ENCODE results near the gene RASAL1. TPM values are rescaled to one million over a fixed set of nuclear protein-coding genes. Genes with fewer than 3 reads are reported as not detected.

Gene RASAL1
- total RNA-seq, 2 experiments from 2014 or later = 0.20 to 0.40 TPM

DNA sequence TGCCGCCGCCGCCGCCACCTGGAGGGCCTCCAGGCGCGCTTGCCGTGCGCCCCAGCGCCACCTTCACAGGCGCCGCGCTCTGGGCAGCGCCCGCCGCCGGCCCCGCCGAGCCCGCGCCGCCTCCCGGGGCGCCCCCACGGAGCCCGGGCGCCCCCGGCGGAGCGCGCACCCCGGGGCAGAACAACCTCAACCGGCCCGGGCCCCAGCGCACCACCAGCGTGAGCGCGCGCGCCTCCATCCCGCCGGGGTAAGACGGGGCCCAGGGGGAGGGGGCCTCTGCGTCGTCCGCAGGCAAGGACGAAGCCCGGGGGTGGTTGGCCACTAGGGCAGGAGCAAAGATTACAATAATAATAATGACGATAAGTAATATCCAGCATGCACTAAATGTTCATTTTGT, 57.7 kb downstream of the RASAL1 start:
- H3K27ac Mint-ChIP-seq = no peak overlapping the region
- DNase-seq = no peak
- CTCF ChIA-PET = interaction anchor here (0.9 kb wide), 1 partner anchor 11 kb away, joined by 3 read pairs; no protein-coding TSS in a partner anchor
- H3K27me3 Mint-ChIP-seq = no peaks in the 10 kb centered on the region
- H3K4me1 Mint-ChIP-seq = peaks cover 13% of the 10 kb centered on the region
- H3K4me3 Mint-ChIP-seq = no peak overlapping the region
- no peaks in the 10 kb centered on the region for H3K36me3 Mint-ChIP-seq (ENCODE audit: low read depth)
- H3K9me3 Mint-ChIP-seq = no peaks in the 10 kb centered on the region
- POLR2A ChIA-PET = no interaction called here

DNA sequence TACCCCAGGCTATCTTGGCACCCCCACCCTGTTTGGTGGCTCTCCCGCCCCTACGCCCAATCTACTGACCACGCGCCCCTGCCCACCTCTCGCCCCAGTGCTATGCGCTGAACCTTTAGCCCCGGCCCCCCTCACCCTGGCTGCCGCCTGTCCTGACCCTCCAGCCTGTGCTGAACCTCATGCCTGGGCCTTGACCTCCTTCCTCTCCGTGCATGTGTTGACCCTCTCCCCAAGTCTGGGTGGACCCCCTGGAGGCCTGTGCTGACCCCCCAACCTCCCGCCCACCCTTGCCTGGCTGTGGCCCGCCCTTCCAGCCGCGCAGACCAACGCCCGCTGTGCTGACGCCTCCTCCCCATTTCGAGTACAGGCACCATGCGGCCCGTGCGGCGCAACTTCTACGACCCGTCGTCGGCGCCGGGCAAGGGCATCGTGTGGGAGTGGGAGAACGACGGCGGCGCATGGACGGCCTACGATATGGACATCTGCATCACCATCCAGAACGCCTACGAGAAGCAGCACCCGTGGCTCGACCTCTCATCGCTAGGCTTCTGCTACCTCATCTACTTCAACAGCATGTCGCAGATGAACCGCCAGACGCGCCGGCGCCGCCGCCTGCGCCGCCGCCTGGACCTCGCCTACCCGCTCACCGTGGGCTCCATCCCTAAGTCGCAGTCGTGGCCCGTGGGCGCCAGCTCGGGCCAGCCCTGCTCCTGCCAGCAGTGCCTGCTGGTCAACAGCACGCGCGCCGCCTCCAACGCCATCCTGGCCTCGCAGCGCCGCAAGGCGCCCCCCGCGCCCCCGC, 58.3 kb downstream of the RASAL1 start:
- H3K9me3 Mint-ChIP-seq = no peaks in the 10 kb centered on the region
- H3K27ac Mint-ChIP-seq = no peak overlapping the region
- POLR2A ChIA-PET = no interaction called here
- no peak overlapping the region for H3K4me3 Mint-ChIP-seq
- no peaks in the 10 kb centered on the region for H3K27me3 Mint-ChIP-seq
- CTCF ChIA-PET = interaction anchor here (0.9 kb wide), 1 partner anchor 12 kb away, joined by 3 read pairs; no protein-coding TSS in a partner anchor
- peaks cover 13% of the 10 kb centered on the region for H3K4me1 Mint-ChIP-seq
- no peak for DNase-seq
- H3K36me3 Mint-ChIP-seq (ENCODE audit: low read depth) = no peaks in the 10 kb centered on the region

DNA sequence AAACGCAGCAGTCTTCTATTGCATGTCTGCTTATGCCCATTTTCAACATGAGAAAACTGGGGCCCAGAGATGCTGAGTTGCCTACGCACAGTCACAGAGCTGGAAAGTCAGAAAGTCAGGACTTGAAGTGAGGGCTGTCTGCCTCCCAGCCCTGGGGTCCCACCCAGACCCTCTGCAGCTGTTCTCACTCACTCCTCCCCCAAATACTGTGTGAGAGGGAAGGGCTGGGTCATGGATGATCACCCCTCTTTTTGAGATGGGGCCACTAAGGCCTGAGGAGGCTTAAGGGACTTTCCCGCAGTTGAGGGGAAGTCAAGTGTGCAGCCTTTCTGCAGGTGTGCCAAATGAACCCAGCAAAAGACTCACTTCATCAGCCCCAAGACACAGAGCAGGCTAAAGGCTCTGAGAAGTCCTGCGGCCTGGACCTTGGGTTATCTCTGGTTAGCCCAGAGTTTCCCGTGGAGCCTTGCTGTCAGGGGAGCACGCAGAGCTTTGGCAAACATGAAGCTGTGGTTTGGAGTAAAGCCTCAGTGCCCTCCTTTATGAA, 60.4 kb downstream of the RASAL1 start:
- Mint-ChIP-seq H3K4me3 (no peak overlapping the region), H3K27me3 (no peaks in the 10 kb centered on the region), H3K4me1 (peaks cover 21% of the 10 kb centered on the region), H3K36me3 (ENCODE audit: low read depth) (no peaks in the 10 kb centered on the region), H3K9me3 (no peaks in the 10 kb centered on the region), H3K27ac (no peak overlapping the region)
- ChIA-PET CTCF (interaction anchor here (0.6 kb wide), 1 partner anchor 173 kb away, joined by 4 read pairs; no protein-coding TSS in a partner anchor), POLR2A (no interaction called here)
- no peak for DNase-seq

DNA sequence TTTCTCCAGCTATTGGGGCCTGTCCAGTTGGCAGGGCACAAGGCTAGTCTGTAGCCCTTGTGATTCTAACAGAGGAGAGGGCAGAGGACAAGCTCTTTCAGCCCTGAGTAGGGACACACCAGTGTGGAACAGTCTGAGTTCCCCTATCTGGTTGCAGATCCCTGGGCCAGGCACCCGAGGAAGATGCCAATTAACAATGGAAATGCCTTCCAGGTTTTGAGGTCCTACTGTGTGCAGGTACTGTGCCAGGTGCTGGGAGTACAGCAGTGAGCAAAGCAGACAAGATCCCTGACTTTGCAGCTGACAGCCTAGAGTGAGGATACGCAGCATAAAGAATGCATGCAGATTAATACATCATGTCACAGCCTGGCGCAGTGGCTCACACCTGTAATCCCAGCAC, 62.0 kb downstream of the RASAL1 start:
- ChIA-PET CTCF (interaction anchor here (1.2 kb wide), 1 partner anchor 24 kb away, joined by 3 read pairs; no protein-coding TSS in a partner anchor), POLR2A (no interaction called here)
- Mint-ChIP-seq H3K27ac (no peak overlapping the region), H3K4me1 (peaks cover 26% of the 10 kb centered on the region), H3K9me3 (no peaks in the 10 kb centered on the region), H3K4me3 (no peak overlapping the region), H3K27me3 (no peaks in the 10 kb centered on the region), H3K36me3 (ENCODE audit: low read depth) (no peaks in the 10 kb centered on the region)
- no peak for DNase-seq

DNA sequence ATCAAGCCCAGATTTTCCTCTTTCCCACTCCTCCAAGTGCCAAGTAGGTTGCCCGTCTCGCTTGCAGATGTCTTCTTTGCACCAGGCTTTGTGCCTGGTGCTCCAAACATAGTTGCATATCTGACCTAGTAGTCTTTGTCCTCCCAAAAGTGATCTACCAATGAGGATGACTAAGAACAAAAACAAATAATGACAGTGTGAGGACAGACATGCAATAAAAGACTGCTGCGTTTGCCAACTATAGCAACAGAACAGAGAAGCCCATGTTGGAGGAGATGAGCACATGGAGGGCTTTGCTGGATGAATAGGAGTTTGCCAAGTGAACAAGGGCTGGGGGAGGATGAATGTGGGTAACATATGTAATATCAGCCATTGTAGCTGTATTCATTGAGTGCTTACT, 63.4 kb downstream of the RASAL1 start:
- POLR2A ChIA-PET = no interaction called here
- no peaks in the 10 kb centered on the region for H3K27me3 Mint-ChIP-seq
- H3K9me3 Mint-ChIP-seq = no peaks in the 10 kb centered on the region
- CTCF ChIA-PET = no interaction called here
- no peak overlapping the region for H3K27ac Mint-ChIP-seq
- DNase-seq = no peak
- H3K4me3 Mint-ChIP-seq = no peak overlapping the region
- H3K4me1 Mint-ChIP-seq = peaks cover 24% of the 10 kb centered on the region
- H3K36me3 Mint-ChIP-seq (ENCODE audit: low read depth) = no peaks in the 10 kb centered on the region

DNA sequence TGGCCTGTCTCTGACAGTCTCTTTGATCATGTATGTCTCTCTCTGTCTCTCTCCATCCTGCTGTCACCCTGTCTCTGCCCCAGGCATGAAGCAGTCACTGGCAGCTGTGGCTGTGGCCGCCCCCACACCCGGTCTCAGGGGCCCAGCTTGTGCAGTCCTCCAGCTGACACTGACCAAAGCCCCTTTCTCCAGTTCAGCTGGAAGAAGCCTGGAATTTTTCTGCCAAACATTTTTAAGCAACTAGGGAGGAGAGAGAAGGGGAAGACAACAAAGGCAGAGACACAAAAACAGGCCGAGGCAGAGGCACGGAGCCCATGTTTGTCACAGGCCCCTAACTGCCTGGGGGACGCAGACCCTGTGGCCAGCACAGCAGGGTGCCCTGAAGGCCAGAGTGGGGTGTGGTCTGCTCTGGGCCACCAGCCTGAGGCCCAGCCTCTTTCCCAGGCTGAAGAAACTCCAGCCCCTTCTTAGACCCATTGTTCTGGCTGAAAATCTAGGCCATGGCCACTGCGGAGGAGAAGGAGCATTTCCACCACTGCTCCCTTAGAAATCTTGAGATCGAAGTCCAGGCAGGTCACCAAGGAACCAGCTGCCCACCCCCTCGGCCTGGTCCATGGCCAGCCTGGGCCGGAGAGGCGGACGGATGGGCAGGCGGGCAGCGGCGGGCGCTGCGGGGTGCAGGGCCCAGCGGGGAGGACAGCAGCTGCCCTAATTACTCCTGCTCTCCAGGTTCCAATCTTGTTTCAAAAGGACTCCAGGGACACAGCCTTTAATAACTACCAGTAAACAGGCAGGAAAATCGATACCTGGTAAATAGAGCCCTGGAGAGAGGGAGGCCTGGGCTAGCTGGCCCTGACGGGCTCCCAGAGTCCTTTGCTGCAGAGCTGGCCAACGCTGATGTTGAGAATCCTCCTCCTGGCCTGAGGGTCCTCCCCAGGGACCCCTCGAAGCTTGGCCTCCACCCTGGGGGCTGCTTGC, 64.1 kb downstream of the RASAL1 start:
- CTCF ChIA-PET = interaction anchor here (1.4 kb wide), 1 partner anchor 100 kb away, joined by 4 read pairs; no protein-coding TSS in a partner anchor
- Mint-ChIP-seq H3K4me3 (no peak overlapping the region), H3K27ac (peak overlapping the region; percentile 27), H3K27me3 (no peaks in the 10 kb centered on the region), H3K36me3 (ENCODE audit: low read depth) (no peaks in the 10 kb centered on the region), H3K9me3 (no peaks in the 10 kb centered on the region), H3K4me1 (peaks cover 24% of the 10 kb centered on the region)
- POLR2A ChIA-PET = interaction anchor here (0.5 kb wide), 1 partner anchor 58 kb away, joined by 5 read pairs; no protein-coding TSS in a partner anchor
- DNase-seq = no peak

DNA sequence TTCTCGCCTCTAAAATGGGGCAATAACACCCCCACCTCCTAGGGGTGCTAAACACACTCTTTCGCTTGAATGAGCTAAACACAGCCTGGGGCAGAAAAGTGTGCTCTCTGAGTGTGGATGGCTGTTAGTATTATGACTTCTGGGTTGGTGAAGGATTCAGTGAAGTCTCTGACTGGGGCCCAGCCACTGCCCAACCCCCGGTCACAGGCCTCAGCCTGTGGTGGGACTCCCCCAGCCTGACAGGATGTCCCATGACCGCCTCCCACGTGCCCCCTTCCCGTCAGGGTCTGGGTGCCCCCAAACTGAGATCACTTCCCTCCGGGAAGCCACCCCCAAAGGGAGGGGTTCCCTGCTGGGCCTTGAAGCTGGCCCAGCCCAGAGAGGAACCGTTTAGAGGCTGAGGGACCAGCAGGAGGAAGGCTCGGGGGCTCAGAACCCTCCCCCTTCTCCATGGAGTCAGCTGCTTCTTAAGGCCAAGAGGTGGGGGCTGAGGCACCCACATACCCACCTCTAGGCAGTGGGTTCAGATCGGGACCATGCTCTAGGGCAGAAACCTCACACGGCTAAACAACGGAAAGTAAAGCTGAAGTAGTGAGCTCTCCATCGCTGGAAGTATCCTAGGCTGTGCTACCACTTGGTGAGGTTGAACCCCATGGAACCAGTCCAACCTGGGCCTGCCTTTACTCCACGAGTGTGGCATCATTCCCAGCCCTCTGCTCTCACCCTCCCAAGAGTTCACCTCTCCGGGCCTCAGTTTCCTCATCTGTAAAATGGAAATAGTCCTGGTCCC, 65.2 kb downstream of the RASAL1 start:
- Mint-ChIP-seq H3K4me3 (no peak overlapping the region), H3K4me1 (peaks cover 18% of the 10 kb centered on the region), H3K27ac (no peak overlapping the region), H3K36me3 (ENCODE audit: low read depth) (no peaks in the 10 kb centered on the region), H3K27me3 (no peaks in the 10 kb centered on the region), H3K9me3 (no peaks in the 10 kb centered on the region)
- ChIA-PET CTCF (interaction anchor here (0.9 to 1.4 kb wide), 2 partner anchors 21 to 101 kb away, joined by 3 to 4 read pairs; no protein-coding TSS in a partner anchor), POLR2A (no interaction called here)
- no peak for DNase-seq

GRCh38 chr12:113069751-113070116, 65.8 kb downstream of the RASAL1 start:
- Mint-ChIP-seq H3K36me3 (ENCODE audit: low read depth) (no peaks in the 10 kb centered on the region), H3K4me3 (no peak overlapping the region), H3K9me3 (no peaks in the 10 kb centered on the region), H3K27me3 (no peaks in the 10 kb centered on the region), H3K27ac (no peak overlapping the region), H3K4me1 (peaks cover 16% of the 10 kb centered on the region)
- ChIA-PET CTCF (interaction anchor here (0.6 to 1.4 kb wide), 3 partner anchors 10 to 101 kb away, joined by 3 to 4 read pairs (median 3); no protein-coding TSS in a partner anchor), POLR2A (no interaction called here)
- no peak for DNase-seq

- ChIA-PET CTCF (interaction anchor here (0.6 kb wide), 1 partner anchor 10 kb away, joined by 3 read pairs; no protein-coding TSS in a partner anchor), POLR2A (no interaction called here)
- Mint-ChIP-seq H3K27ac (no peak overlapping the region), H3K9me3 (no peaks in the 10 kb centered on the region), H3K4me1 (peaks cover 13% of the 10 kb centered on the region), H3K36me3 (ENCODE audit: low read depth) (no peaks in the 10 kb centered on the region), H3K4me3 (no peak overlapping the region), H3K27me3 (no peaks in the 10 kb centered on the region)
- no peak for DNase-seq
Measured at GRCh38 chr12:113069149-113069548, 66.4 kb downstream of the RASAL1 start.

DNA sequence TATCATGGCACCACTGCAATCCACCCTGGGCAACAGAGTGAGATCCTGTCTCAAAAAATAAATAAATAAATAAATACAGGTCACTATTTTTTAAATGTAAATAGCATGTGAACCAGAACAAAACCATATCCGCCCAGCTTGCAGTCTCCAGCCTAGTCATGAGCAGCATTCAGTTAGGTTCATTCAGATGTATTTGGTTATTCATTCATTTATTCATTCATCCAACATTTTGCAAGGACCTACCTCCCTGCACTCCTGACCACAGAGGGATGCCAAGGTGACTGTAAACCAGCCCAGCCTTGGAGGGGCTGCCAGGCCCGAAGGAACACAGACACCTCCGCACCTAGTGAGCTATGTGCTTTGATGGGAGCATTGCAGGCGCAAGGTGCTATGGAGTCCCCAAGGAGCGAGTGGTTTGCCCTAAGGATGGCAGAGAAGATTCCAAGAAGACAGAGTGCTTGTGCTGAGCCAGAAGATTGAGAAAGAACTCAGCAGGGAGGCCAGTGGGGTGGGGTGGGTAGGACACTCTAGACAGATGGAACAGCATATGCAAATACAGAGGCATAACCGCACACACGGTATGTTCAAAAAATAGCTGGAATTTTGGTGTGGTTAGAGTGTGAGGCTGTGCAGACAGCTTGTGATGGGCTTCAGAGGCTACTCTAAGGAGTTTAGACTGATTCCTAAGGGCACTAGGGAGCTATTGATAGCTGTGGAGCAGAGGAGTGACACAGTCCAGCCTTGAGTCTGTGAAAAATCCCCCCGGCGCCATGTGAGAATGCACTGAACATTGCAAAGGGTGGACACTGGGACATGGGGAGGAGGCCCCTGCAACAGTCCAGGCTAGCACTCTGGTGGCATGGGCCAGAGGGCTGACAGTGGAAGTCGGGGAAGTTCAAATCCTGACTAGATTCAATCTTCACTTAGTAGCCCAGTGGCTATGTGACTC, 67.3 kb downstream of the RASAL1 start:
- no peak overlapping the region for H3K27ac Mint-ChIP-seq
- ChIA-PET POLR2A (no interaction called here), CTCF (interaction anchor here (0.7 to 1.2 kb wide), 3 partner anchors 10 to 76 kb away, joined by 3 to 4 read pairs (median 3); no protein-coding TSS in a partner anchor)
- H3K9me3 Mint-ChIP-seq = no peaks in the 10 kb centered on the region
- peaks cover 13% of the 10 kb centered on the region for H3K4me1 Mint-ChIP-seq
- H3K27me3 Mint-ChIP-seq = no peaks in the 10 kb centered on the region
- no peaks in the 10 kb centered on the region for H3K36me3 Mint-ChIP-seq (ENCODE audit: low read depth)
- no peak for DNase-seq
- H3K4me3 Mint-ChIP-seq = no peak overlapping the region

GRCh38 chr12:113066813-113067400, 68.7 kb downstream of the RASAL1 start:
- Mint-ChIP-seq H3K27me3 (no peaks in the 10 kb centered on the region), H3K4me3 (no peak overlapping the region), H3K9me3 (no peaks in the 10 kb centered on the region), H3K27ac (no peak overlapping the region), H3K36me3 (ENCODE audit: low read depth) (no peaks in the 10 kb centered on the region), H3K4me1 (peaks cover 13% of the 10 kb centered on the region)
- no peak for DNase-seq
- ChIA-PET CTCF (interaction anchor here (0.6 to 1.2 kb wide), 4 partner anchors 15 to 108 kb away, joined by 3 to 4 read pairs (median 4); no protein-coding TSS in a partner anchor), POLR2A (no interaction called here)

All from activated CD4-positive, alpha-beta T cell treated with anti-CD3 and anti-CD28 coated beads, Interleukin-2, amount 10 ng/mL, durations not matched to agents 7 days and 5 days (primary cell).